Smooth muscle cell of the umbilical artery (primary cell): ENCODE results near the gene GOLGA8N. TPM values are rescaled to one million over a fixed set of nuclear protein-coding genes. Genes with fewer than 3 reads are reported as not detected.

ENCODE experiments used
- total RNA-seq: library from RNA; depleted of rRNA; stranded (reverse); fragments of >200 nt; gene quantifications from 2 replicates; pipeline ENCODE4 v1.2.3, GENCODE V29; 2014

GOLGA8N gene
- total RNA-seq: 3.5 and 4.8 TPM in 2 replicates

GRCh38 chr15:32593151-32593550 is at the start of gene GOLGA8N:
TSS of gene GOLGA8N (plus strand) at chr15:32593456.

GRCh38 chr15:32615051-32615870 is 22.0 kb downstream of the GOLGA8N start, which contains the start of gene ARHGAP11A:
TSS of gene ARHGAP11A (plus strand) at chr15:32615504. CDS start at chr15:32616212, 708 bp downstream.

DNA sequence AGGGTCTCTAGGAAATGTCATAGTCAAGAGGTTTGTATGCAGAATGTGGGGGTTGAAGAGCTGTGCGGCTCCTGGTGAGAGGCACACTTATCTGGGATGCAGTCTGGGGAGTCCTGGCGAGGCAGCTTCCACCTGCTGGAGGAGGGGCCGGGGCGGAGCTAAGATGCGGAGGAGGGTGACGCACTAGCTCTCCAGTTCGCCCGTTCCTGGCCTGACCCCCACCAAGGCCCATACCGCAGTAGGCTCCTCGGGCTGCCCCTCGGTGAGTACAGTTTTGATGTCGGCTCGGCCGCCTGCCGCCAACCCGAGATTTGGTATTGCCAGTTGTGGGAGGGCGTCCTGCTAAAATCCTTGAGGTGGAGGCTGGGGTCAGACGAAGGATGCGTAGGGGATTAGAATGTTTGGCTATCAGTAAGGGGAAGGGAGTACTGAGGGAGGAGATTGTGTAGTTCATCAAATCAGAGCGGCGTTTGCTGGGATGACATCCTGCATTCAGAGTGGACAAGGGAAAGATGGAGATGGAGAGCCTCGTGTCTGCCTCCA is 48.3 kb downstream of the GOLGA8N start, which contains the start of gene SCG5:
Gene SCG5 (plus strand): TSS at position 194 of the 543 bp plus-strand sequence. CDS start 1,883 bp downstream, outside the sequence.

Other genes with a start within 250 kb of the GOLGA8N start
- gene GOLGA8K, start 190.2 kb upstream of the GOLGA8N start, total RNA-seq: 0.30 TPM in 1 of 2 replicates, not detected in the other
- gene GOLGA8O, start 137.8 kb upstream of the GOLGA8N start, total RNA-seq: not detected in 2 replicates
- 3.9 and 21.8 TPM in 2 replicates for gene ARHGAP11A, start 22.0 kb downstream of the GOLGA8N start, total RNA-seq
- gene SCG5, start 48.3 kb downstream of the GOLGA8N start, total RNA-seq: 30.9 TPM in 2 replicates
- 41.6 and 185 TPM in 2 replicates for gene GREM1, start 124.5 kb downstream of the GOLGA8N start, total RNA-seq